RWPE2 (cell line): ENCODE data around the gene SHISA3.
"Not testable (repeated sequence)": the region's sequence is repeated elsewhere in the genome, so short reads cannot be mapped to it uniquely, and the experiment has no call there.

Experiments used
- ATAC-seq: fragments of 200-7000 bp; cut with Tn5 transposase; 3 replicates; pipeline ENCODE4 v1.9.1; 2021; ENCODE audit warnings: low read depth
- DNase-seq: peaks from one replicate; pipeline ENCODE4 v3.0.0-alpha.2; 2020; ENCODE audit warnings: low spot score
- H3K27ac ChIP-seq: fragments of 450-650 bp; 2 replicates; pipeline ENCODE4 v1.5.1; 2017; ENCODE audit warnings: mild to moderate bottlenecking; ENCODE audit not compliant: poor library complexity, severe bottlenecking
- H3K27me3 ChIP-seq: fragments of 250-450 bp; sonication (Bioruptor Pico); 2 replicates; pipeline ENCODE4 v1.5.1; 2021; ENCODE audit warnings: mild to moderate bottlenecking, moderate library complexity; ENCODE audit not compliant: insufficient read depth, poor library complexity, severe bottlenecking
- H3K36me3 ChIP-seq: fragments of 250-450 bp; sonication (Bioruptor Pico); 2 replicates; pipeline ENCODE4 v1.5.1; 2020; ENCODE audit warnings: low read depth, mild to moderate bottlenecking, moderate library complexity
- H3K4me1 ChIP-seq: fragments of 250-450 bp; sonication (Bioruptor Pico); 2 replicates; pipeline ENCODE4 v1.5.1; 2021; ENCODE audit warnings: mild to moderate bottlenecking, moderate library complexity; ENCODE audit not compliant: insufficient read depth, poor library complexity, severe bottlenecking
- H3K4me3 ChIP-seq: fragments of 250-450 bp; sonication (Bioruptor Pico); 2 replicates; pipeline ENCODE4 v1.5.1; 2021; ENCODE audit warnings: mild to moderate bottlenecking, moderate library complexity; ENCODE audit not compliant: severe bottlenecking
- H3K9me3 ChIP-seq: fragments of 250-450 bp; sonication (Bioruptor Pico); 2 replicates; pipeline ENCODE4 v1.5.1; 2021; ENCODE audit warnings: mild to moderate bottlenecking, moderate library complexity; ENCODE audit not compliant: severe bottlenecking
- TF ChIP-seq, protein P1 (sequence below): fragments of 450-650 bp; IDR thresholded peaks from one replicate; pipeline ENCODE4 v1.5.1; 2017; ENCODE audit warnings: mild to moderate bottlenecking, moderate library complexity; ENCODE audit not compliant: poor library complexity, severe bottlenecking

SHISA3 gene

DNA sequence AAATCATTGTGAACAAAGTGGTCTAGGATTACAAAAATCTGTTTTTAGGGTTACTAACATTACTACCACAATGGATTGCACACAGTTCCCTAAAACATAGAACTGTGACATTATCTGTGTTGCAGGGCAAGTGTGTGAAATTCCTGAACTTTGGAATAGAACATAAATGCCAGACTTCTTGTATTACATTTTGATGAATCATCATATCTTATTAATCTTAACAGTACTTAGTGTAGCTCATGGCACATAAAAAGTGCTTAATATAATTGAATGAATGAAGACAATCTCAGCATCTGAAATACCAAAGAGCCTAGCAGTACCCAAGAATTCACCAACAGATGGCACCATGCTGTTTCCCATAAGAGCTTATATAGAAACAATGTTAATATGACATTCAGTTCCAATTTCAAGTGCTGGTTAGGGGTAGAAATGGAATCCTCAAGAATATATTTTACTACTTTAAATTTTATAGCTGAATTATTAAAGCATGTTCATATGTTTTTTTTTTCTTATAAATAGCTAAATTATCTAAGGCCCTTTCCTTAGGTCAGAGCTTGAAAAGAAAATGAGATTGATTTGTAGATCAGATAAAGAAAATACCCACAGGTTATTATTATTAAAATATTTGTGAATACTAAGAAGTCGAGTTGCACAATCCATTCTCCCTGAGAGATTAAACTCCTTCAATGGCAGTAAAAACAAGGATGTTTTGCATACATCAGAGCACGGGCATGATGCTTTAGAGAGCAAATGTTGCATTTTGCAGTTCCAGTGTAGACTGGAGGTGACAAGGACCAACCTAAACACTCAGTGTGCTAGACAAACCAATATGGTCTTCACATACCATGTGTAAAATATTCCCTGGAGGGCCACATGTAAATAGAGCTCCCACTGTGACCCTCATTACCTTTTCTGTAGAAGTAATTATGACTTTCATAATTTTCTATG lies 25.7 kb upstream of the SHISA3 start:
- H3K27me3 ChIP-seq, result no peaks in the 10 kb centered on the region
- no peak overlapping the region for H3K4me3 ChIP-seq
- H3K9me3 ChIP-seq, result no peaks in the 10 kb centered on the region
- no peaks in the 10 kb centered on the region for H3K36me3 ChIP-seq
- ATAC-seq, result peak; percentile 61; the same call in 2 of the 3 replicates
- TF ChIP-seq, protein P1, sequence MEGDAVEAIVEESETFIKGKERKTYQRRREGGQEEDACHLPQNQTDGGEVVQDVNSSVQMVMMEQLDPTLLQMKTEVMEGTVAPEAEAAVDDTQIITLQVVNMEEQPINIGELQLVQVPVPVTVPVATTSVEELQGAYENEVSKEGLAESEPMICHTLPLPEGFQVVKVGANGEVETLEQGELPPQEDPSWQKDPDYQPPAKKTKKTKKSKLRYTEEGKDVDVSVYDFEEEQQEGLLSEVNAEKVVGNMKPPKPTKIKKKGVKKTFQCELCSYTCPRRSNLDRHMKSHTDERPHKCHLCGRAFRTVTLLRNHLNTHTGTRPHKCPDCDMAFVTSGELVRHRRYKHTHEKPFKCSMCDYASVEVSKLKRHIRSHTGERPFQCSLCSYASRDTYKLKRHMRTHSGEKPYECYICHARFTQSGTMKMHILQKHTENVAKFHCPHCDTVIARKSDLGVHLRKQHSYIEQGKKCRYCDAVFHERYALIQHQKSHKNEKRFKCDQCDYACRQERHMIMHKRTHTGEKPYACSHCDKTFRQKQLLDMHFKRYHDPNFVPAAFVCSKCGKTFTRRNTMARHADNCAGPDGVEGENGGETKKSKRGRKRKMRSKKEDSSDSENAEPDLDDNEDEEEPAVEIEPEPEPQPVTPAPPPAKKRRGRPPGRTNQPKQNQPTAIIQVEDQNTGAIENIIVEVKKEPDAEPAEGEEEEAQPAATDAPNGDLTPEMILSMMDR, result peak; percentile 83
- no peak for DNase-seq
- no peaks in the 10 kb centered on the region for H3K4me1 ChIP-seq
- no peak overlapping the region for H3K27ac ChIP-seq

DNA sequence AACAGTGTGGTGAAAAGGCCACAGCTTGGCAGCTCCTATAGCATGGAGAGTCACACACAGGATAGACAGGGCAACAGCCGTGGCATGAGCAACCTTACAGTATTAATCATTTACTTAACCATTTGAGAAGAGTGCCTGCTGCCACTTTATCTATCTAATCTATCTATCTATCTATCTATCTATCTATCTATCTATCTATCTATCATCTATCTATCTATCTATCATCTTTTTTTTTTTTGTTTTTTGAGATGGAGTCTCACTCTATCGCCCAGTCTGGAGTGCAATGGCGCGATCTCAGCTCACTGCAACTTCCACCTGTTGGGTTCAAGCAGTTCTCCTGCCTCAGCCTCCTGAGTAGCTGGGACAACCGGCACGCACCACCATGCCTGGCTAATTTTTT lies 25.0 kb upstream of the SHISA3 start:
- not testable (repeated sequence) for ATAC-seq, H3K36me3 ChIP-seq, H3K27ac ChIP-seq, H3K9me3 ChIP-seq, DNase-seq, H3K4me1 ChIP-seq, H3K4me3 ChIP-seq, H3K27me3 ChIP-seq

DNA sequence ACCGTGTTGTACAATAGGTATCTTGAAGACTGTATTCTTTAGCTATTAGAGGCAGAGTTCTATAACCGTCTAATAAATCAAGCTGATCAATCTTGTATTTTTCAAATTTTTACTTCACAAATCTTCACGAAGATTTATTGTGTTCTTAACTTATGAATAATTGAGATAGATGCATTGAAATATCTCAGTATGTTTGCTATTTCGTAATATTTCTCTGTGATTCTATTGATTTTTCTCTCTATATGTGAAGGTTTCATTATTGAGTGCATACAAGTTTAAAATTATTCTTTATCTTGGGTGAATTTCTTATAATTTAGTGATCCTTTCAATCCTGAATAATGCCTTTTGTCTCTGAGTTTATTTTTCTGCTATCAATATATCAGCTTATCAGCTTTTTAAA lies 19.8 kb upstream of the SHISA3 start:
- TF ChIP-seq, protein P1, result no peak
- Histone ChIP-seq H3K27me3 (no peaks in the 10 kb centered on the region), H3K27ac (no peak overlapping the region)

DNA sequence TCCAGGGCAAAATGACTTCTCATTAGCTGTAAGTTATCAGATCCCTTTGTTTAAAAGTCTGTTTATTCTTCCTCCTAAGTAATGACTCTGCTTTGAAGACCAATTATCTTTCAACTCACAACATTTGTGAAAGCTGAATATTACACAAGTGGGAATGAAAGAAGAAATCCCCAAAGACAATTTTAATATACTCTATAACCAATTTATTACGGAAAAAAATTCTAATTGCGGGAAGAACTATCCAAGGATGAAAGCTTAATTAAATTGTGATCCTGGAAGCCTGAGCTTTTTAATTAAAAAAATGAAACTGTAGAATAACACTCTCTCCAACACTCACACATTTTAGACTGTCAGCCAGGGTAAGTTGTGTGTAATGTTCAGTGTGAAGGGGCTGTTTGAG lies 15.6 kb upstream of the SHISA3 start:
- ATAC-seq (no peak), DNase-seq (no peak)
- H3K27ac ChIP-seq, result no peak overlapping the region
- H3K27me3 ChIP-seq, result no peaks in the 10 kb centered on the region
- no peak overlapping the region for H3K4me3 ChIP-seq
- H3K9me3 ChIP-seq, result no peaks in the 10 kb centered on the region
- TF ChIP-seq, protein P1, result no peak
- H3K36me3 ChIP-seq, result no peaks in the 10 kb centered on the region
- no peaks in the 10 kb centered on the region for H3K4me1 ChIP-seq

More for the DNA sequence above, 19.8 kb upstream of the SHISA3 start:
- Histone ChIP-seq H3K4me3 (no peak overlapping the region), H3K9me3 (no peaks in the 10 kb centered on the region), H3K4me1 (no peaks in the 10 kb centered on the region), H3K36me3 (no peaks in the 10 kb centered on the region)
- no peak for ATAC-seq
- DNase-seq, result no peak

DNA sequence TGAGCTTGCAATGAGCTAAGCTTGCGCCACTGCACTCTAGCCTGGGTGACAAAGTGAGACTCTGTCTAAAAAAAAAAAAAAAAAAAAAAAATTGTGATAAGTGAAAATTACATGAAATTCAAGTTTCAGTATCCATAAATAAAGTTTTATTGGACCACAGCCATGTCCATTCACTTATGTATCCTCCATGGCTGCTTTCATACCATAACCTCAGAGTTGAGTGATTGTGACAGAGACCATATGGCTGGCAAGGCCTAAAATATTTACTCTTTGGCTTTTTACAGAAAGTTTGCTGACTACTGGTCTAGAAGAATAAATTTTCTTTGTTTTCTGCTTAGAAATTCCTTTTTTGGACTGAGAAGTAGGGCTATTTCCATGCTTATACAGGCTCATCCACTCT lies 11.8 kb upstream of the SHISA3 start:
- H3K9me3 ChIP-seq, result no peaks in the 10 kb centered on the region
- H3K36me3 ChIP-seq, result no peaks in the 10 kb centered on the region
- ATAC-seq, result no peak
- H3K4me3 ChIP-seq, result no peak overlapping the region
- TF ChIP-seq, protein P1, result no peak
- H3K27ac ChIP-seq, result no peak overlapping the region
- no peaks in the 10 kb centered on the region for H3K27me3 ChIP-seq
- DNase-seq, result no peak
- H3K4me1 ChIP-seq, result no peaks in the 10 kb centered on the region
